IPS-NIHi11 (cell line): ENCODE results near the gene CTAG2.
"Not testable (repeated sequence)": the region's sequence is repeated elsewhere in the genome, so short reads cannot be mapped to it uniquely, and the experiment has no call there.

Source experiments
- DNase-seq: peaks from one replicate; pipeline ENCODE4 v3.0.0; 2012; ENCODE audit warnings: mixed read lengths, low spot score

Gene CTAG2

GRCh38 chrX:154645745-154646378 is 7.5 kb downstream of the CTAG2 start:
- not testable (repeated sequence) for DNase-seq

- not testable (repeated sequence) for DNase-seq
Measured at GRCh38 chrX:154643708-154644107, 9.7 kb downstream of the CTAG2 start.

GRCh38 chrX:154641740-154642139 is 11.6 kb downstream of the CTAG2 start:
- DNase-seq, result not testable (repeated sequence)

GRCh38 chrX:154633661-154634060 is 19.7 kb downstream of the CTAG2 start:
- not testable (repeated sequence) for DNase-seq

GRCh38 chrX:154630949-154631348 is 22.4 kb downstream of the CTAG2 start:
- not testable (repeated sequence) for DNase-seq

GRCh38 chrX:154628960-154629359 is 24.4 kb downstream of the CTAG2 start:
- DNase-seq, result not testable (repeated sequence)

GRCh38 chrX:154620767-154621414 is 32.5 kb downstream of the CTAG2 start:
- DNase-seq, result not testable (repeated sequence)

GRCh38 chrX:154619182-154619581 is 34.2 kb downstream of the CTAG2 start, which contains the start of gene CTAG1B:
CTAG1B (minus strand) TSS chrX:154619282; CDS start chrX:154619218, 64 bp downstream.
- DNase-seq, result not testable (repeated sequence)

GRCh38 chrX:154613586-154613985 is 39.8 kb downstream of the CTAG2 start:
- not testable (repeated sequence) for DNase-seq

GRCh38 chrX:154611146-154611545 is 42.2 kb downstream of the CTAG2 start:
- DNase-seq, result not testable (repeated sequence)

GRCh38 chrX:154608823-154609222 is 44.6 kb downstream of the CTAG2 start:
- not testable (repeated sequence) for DNase-seq

- not testable (repeated sequence) for DNase-seq
Measured at GRCh38 chrX:154607976-154608375, 45.4 kb downstream of the CTAG2 start.

GRCh38 chrX:154607370-154607769 is 46.0 kb downstream of the CTAG2 start:
- DNase-seq, result no peak

- no peak for DNase-seq
Measured at GRCh38 chrX:154605566-154605965, 47.8 kb downstream of the CTAG2 start.

GRCh38 chrX:154603438-154604430 is 49.6 kb downstream of the CTAG2 start:
- no peak for DNase-seq

GRCh38 chrX:154602766-154603437 is 50.5 kb downstream of the CTAG2 start:
- DNase-seq, result no peak

- DNase-seq, result no peak
Measured at GRCh38 chrX:154602226-154602625, 51.2 kb downstream of the CTAG2 start.
